Medulla oblongata (tissue), 1 donor: Measurements from ENCODE around the gene ADORA2B.
"Not testable (repeated sequence)": the region's sequence is repeated elsewhere in the genome, so short reads cannot be mapped to it uniquely, and the experiment has no call there.

ENCODE experiments used
- DNase-seq: peaks from one replicate; pipeline ENCODE4 v3.0.0-alpha.2; 2015; ENCODE audit errors: extremely low spot score

Gene ADORA2B

DNA sequence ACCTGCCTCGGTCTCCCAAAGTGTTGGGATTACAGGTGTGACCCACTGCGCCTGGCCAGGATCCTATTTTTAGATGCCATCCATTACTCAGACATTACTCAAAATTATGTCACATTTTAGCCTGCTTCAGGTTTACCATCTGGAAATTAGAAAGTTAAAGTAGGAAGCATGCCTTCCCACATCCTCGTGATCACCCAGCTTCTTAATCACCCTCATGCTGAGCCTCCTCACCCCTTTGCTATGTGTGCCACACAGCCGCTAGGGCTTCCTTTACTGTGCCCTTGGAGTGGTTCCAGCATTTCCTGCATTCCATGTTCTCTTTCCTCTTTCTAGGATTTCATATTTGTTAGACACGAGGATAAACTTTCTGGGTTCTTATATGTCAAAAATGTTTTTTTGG is 9.3 kb downstream of the ADORA2B start:
- DNase-seq = no peak

DNA sequence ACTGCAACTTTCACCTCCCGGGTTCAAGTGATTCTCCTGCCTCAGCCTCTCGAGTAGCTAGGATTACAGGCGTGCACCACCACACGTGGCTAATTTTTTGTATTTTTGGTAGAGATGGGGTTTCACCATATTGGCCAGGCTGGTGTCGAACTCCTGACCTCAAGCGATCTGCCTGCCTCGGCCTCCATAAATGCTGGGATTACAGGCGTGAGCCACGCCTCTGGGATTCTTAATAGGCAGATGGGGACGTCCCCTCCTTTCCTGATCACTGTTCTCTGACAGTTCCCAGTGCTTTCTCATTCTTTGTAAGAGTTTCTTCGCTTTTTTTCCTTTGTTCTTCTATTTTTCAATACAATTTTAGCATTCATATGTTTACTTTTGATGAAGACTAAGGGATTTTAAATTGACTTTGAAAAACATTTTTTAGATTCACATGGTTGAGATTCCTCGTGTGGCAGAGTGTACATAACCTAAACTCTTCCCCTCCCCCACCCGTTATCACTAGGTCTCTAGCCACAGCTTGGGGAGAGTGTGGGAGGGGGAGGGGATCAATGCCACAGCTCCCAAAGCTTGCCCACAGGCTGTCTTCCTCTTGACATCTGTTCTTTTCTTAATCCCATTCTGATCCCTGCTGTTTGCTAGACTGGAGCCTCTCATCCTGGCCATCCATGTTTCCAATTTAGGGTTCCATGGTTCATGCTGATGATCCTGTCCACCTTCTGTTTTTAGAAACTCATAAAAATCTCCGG is 11.0 kb downstream of the ADORA2B start:
- DNase-seq = no peak

DNA sequence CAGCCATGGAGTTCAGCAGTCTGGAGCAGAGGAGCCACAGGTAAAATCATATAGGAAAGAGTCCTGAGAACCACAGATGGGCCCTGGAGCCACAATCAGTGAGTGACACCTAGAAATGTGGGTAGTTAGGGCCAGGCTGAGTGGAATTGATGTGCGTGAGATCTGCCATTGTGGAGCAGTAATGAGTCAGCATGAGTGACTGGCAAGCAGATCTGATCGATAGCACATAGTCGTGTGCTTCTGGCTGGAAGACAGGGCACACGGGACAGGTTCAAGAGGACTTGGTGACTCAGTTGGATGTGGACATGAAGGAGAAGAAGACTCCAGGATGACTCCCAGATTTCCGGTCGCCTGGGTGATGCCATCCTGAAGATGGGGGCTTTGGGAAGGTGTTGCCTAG is 12.3 kb downstream of the ADORA2B start:
- no peak for DNase-seq

DNA sequence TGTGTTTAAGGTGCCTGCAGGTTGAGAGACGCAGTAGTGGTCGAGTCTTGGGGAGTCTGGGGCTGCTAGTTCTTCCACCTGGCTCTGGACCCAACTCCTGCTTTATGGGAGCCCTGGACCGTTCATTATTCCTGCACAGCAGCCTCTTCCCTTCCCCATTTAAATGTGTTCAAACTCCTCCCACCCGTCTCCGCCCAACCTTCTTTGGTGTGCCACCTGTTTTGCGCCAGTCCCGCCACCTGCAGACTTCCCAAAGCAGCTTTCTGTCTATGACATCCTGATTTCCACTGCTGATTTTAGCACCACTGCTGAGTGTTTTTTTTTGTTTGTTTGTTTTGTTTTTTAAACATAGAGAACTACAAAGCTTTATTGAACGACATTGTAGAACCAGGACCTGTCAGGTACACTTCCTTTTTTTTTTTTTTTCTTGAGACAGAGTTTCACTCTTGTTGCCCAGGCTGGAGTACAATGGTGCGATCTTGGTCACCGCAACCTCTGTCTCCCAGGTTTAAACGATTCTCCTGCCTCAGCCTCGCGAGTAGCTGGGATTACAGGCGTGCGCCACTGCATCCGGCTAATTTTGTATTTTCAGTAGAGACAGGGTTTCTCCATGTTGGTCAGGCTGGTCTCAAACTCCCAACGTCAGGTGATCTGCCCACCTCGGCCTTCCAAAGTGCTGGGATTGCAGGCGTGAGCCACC is 12.8 kb downstream of the ADORA2B start:
- no peak for DNase-seq

DNA sequence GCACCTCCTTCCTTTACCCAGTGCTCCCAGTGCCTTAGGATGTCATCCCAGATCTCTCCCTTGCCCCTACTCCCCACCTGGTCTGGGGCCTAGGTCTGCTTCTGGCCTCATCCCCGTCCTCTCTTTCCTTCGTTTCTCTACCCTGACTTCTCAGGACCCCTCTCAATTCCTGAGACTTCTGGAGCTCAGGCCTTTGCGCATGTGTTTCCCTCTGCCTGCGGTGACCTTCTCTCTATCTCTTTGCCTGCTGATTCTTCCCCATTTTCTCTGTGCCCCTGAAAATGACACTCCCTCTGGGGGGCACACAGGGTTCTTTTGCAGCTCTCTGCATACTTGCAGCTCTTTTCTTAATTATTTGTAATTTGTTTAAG is 13.5 kb downstream of the ADORA2B start:
- no peak for DNase-seq

DNA sequence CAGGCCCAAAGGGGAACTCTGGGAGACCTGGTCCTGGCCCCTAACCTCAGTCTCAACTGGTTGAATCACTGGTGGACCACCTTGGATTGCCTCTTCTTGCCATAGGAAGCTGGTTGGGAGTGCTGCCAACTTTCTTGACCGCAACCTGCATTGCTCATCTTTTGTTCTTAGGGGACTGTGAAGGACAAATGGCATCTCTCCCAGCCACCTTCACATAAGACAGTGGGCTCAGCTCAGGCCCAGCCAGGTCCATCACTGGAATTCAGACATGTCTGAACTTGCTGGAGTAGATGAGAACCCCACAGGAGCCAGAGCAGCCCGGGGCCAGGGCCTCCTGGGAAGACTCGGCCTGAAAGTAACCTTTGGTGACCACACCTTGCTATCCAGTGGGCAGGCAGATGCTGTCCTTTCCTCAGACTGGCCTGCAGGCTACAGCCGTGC is 18.8 kb downstream of the ADORA2B start:
- no peak for DNase-seq

DNA sequence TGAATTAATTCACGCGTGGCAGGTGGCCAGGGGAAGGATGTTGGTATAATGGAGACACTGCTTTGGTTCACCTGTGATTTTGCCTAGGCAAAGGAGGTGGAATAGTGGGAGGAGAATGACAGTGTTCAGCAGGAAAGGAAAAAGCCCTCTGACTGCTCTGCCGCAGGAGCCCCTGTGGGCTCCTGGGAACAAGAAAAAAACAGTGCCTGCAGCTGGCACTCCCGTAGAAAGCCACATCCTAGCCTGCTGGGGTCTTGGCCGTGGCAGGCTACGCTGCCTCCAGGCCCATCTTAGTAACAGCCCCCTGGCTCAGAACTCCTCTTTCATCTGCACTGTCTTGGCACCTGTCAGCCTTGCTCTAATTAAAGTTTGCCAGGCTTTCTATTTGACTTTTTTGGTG is 20.6 kb downstream of the ADORA2B start:
- DNase-seq = no peak

DNA sequence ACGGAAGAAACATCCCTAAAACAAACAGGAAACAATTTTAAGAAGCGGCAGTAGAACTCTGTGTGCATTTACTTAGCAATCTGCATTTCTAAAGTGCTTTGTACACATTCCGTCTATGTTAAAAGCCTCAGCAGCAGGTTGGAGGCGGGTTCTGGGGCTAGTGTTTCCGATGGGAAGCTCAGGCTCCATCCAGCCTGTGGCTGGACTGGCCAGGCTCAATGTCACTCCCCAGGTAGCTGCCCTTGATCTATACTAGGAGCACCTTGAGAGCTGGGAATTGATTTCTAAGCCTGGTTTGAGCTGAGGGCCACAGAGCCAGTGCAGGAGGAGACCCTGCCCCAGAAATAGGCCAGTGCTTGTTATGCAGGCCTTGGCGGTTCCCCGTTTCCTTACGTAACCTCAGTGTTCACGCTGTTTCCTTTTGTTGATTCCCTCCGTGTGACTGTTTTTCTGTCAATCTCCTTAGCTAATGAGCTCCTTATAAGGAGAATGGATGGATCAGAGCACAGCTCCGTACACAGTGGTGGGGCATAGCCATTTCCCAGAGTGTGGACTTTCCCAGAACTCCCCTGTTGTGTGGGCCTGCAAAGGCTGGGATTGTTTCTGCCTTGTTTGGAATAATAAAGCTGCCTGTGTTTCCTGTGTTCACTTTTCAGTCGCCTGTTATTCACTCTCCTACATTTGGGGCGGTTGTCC is 21.4 kb downstream of the ADORA2B start:
- peak; percentile 42 for DNase-seq

DNA sequence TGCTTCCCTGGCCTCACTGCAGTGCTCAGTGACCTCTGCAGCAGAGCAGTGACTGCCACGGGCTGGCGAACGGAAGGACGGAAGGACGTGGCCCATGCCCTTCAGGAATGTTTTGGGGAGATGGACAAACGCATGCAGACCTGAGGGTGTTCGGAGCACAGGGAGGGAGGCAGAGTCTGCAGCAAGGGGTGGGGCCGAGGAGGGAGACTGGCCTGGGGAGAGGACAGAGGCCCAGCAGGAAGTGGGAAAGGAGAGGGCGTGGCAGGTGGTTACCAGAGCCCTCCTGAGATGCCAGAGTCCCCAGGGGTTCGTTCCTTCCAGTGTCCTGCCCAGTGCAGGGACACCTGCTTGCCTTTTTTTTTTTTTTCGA is 21.9 kb downstream of the ADORA2B start:
- no peak for DNase-seq

DNA sequence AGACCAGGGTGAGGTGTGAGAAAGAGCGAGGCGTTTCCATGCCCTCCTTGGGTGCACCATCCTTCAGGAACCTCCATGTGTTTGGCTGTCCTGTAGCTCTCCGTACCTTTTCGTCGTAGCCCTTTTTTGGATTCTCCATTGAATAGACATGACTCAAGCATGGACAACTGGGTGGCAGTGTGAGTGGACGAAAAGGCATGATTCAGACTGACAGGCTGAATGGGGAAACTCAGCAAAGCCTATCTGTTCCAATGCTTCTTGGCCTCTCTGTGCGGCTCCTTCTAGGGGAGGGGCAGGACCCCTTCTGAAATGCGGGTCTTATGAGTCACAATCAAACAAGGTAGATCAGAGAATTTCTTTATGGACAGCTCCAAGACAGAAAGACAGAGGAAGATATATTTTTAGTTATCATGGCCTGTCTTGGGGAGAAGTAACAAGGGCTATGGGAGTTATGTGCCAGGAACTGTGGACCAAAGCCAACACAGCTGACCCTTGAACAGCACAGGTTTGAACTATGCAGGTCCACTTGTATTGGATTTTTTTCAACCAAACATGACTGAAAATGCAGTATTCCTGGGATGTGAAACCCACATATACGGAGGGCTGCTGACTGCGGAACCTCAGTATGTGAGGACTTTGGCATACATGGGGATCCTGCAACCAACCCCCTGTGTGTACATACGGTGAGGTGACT is 22.9 kb downstream of the ADORA2B start:
- DNase-seq = no peak

DNA sequence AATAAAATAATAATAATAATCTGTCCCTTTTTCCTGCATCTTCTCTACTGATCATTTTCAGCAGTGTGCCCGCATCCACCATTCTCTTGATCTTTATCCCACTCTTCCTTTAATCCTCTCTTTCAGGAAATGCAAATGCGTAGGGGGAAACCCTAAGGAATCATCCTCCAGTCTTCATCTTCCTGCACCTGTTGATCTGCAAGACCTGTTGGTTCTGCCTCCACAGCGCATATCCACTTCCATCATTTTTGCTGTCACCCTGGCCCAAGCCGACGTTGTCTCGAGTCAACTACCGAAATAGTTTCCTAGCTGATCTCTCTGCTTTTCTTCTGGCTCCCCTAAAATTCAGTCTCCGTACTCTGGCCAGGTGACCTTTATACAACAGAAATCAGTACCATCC is 24.5 kb downstream of the ADORA2B start:
- no peak for DNase-seq

DNA sequence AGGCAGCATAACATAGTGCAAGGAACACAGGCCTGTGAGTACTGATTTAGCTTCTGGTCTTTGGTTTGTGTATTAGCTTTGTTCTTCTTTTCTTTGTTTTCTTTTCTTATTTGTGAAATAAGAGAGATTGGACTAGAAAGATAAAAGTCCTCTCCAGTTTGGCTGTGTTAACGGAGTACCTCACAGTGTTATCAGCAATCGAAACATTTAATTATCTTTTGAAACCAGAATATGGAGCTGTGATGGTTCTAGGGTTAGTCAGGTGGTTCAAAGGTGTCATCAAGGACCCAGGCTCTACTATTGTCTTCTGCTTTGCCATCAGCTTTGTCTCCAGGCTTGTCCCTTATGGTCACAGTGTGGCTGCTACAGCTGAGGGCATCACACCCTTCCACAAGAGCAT is 25.6 kb downstream of the ADORA2B start:
- no peak for DNase-seq

DNA sequence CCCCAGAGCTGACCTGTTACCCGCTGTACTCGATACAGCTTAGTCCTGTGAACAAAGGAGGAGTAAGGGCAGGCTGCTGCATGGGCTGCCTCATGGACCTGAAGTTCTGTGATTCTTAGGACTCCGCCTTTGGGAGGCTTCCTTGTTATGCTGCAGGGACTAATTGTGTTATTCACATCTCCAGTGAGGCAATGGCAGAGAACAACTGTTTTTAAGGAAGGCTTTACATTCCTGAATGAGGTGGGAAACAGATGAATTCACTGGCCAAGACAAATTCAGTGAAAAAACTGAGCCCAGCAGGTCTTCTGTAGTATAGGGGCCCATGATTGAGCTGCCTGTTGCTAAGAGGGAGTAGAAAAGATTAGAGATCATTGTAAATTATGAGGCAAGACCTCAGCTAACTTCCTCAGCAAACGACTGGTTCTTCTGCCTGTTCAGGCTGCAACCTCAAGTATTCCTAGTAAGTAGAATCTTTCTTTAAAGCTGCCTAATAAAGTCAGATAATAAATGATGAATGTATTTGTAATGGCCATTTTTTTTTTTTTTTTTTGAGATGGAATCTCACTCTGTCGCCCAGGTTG is 26.3 kb downstream of the ADORA2B start:
- DNase-seq = no peak

DNA sequence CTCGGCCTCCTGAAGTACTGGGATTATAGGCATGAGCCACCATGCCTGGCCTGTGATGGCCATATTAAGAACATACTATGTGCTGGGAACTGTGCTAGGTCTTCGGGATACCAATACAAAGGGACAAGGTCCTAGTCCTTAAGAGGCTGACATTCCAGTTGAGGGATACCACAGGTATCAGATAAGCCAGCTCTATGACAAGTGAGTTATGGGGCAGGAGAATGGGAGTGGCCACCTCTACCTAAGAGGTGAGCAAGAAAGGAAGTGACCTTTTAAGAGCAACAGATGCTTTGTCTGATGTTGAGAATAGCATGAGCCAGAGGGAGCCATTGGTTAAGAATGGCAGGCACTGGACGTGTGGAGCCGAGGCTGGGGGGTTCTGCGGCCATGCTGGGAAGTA is 27.0 kb downstream of the ADORA2B start:
- no peak for DNase-seq

DNA sequence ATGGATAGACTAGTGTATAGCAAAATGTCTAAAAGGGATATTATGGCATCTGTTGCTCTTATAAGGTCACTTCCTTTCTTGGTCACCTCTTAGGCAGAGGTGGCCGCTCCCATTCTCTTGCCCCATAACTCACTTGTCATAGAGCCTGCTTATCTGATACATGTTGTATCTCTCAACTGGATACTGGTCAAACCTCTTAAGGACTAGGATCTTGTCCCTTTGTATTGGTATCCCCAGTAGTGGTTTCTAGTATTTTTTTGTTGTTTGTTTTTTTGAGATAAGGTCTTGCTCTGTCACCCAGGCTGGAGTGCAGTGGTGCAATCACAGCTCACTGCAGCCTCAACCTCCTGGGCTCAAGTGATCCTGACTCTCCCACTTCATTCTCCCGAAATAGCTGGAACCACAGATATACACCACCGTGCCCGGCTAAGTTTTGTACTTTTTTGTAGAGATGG is 27.6 kb downstream of the ADORA2B start:
- no peak for DNase-seq

DNA sequence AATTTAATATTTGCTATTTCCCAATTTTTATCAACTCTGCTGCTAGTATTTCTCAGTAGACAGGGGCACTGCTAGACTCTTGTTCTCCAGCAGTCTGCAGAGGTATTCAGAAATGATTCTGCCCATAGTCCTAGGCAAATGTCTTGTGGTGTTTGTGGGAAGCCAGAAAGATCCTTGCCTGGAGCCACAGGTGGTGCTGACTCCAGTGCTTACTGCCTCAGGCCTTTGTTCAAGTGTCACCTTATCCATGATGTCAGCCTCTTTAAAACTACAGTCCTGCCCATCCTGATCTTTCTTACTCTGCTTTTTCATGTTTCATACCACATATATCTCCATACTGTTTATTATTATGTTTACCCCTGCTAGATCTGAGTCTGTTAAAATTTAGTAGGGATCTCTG is 28.1 kb downstream of the ADORA2B start:
- no peak for DNase-seq

DNA sequence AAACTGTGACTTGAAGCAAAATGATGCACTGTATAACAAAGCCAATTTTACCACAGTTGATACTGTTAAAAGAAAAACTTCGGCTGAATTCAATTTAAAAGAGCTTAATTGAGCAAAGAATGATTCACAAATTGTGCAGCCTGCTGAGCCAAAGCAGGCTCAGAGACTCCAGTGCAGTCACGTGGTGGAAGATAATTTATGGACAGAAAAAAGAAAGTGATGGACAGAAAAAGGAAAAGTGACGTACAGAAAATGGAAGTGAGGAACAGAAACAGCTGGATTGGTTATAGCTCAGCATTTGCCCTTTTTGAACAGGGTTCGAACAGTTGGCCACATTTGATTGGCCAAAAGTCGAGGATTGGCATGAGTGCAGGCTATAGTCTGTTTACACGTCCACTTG is 28.9 kb downstream of the ADORA2B start:
- no peak for DNase-seq

DNA sequence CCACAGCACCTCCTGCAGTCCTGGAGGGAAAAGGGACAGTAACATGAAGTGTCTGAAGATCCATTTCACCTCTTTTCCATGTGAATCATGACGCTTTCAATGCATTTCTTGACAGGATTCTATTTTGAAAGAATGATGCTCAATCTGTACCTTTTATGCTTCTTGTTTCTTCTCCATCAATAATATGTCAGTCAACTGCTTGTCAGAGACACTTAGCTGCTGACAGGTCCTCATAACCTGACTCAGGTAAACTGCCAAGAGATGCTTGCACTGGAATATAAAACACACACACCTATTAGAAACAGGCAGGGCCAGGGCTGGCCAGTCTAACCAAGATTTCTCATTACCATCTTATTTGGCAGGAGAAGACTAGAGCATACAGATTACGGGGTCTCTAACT is 33.0 kb downstream of the ADORA2B start:
- DNase-seq = no peak

DNA sequence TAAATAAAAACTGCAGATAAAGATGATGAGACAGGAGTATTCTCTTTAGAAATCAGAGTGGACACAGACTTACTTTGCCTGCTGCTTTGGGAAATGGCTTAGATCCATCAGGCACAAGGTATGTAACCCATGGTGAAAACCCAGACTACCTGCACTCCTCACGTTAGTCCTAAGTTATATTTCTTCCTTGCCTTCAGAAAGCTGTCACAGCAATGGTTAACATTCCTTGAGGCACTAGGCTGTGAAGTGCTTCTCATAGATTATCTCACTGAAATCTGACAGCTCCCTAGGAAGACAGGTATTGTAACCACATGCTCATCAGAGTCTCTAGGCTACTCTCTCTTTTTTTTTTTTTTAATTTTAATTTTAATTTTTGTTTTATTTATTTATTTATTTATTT is 33.7 kb downstream of the ADORA2B start:
- DNase-seq = no peak

DNA sequence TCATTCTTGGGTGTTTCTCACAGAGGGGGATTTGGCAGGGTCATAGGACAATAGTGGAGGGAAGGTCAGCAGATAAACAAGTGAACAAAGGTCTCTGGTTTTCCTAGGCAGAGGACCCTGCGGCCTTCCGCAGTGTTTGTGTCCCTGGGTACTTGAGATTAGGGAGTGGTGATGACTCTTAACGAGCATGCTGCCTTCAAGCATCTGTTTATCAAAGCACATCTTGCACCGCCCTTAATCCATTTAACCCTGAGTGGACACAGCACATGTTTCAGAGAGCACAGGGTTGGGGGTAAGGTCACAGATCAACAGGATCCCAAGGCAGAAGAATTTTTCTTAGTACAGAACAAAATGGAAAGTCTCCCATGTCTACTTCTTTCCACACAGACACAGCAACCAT is 34.1 kb downstream of the ADORA2B start:
- DNase-seq = not testable (repeated sequence)

DNA sequence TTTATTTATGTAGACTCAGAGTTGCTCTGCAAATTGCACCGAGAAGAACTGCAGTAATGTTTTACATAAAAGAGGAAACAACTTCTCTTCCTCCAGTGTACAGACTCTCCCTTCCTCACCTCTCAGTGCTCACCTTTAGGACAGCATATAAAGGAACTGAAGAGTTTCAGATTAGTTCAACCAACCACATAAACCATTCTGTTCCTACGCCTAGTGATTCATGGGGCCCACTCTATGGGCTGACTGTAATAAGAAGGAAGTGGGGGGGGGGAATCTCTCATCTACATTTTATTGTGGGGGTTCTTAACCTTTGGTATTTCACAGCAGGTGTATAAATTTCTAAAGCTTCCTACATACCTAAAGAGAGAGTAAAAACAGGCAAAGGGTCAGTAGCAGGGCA is 36.3 kb downstream of the ADORA2B start:
- no peak for DNase-seq
